Transverse colon (tissue), 4 donors: ENCODE measurements around the gene UMAD1. TPM values are rescaled to one million over a fixed set of nuclear protein-coding genes. Genes with fewer than 3 reads are reported as not detected.

Source experiments
- DNase-seq: peaks from one replicate; pipeline ENCODE4 v3.0.0-alpha.2; 2019
- H3K27ac ChIP-seq, 4 donors: fragments of 200-600 bp; sonication (generic); 2 replicates each; pipeline ENCODE4 v1.5.1; 2016 to 2018; ENCODE audit warnings: inconsistent platforms in 4 of 4
- H3K27me3 ChIP-seq: fragments of 200-600 bp; sonication (generic); 2 replicates; pipeline ENCODE4 v1.5.1; 2017; ENCODE audit warnings: inconsistent platforms
- H3K36me3 ChIP-seq, 4 donors: fragments of 200-600 bp; sonication (generic); 2 replicates each; pipeline ENCODE4 v1.5.1; 2017 to 2019; ENCODE audit warnings: inconsistent platforms in 4 of 4
- H3K4me1 ChIP-seq, 4 donors: fragments of 200-600 bp; sonication (generic); 2 replicates each; pipeline ENCODE4 v1.5.1; 2017 to 2020; ENCODE audit warnings: inconsistent platforms in 4 of 4
- H3K4me3 ChIP-seq, 4 donors: fragments of 200-600 bp; sonication (generic); 1 replicate in 1 of 4; 2 replicates in 3 of 4; pipeline versions ENCODE4 v1.5.1 to v1.6.1; 2017 to 2019; ENCODE audit warnings: inconsistent platforms in 4 of 4
- H3K9me3 ChIP-seq, 2 donors: fragments of 200-600 bp; sonication (generic); 2 replicates each; pipeline ENCODE4 v1.5.1; 2017 to 2019; ENCODE audit warnings: inconsistent platforms in 2 of 2
- EP300 ChIP-seq: sonication (generic); formaldehyde crosslinking; IDR thresholded peaks from one replicate; pipeline ENCODE4 v1.6.1; 2017; ENCODE audit warnings: antibody characterized with exemption, low read depth
- POLR2A ChIP-seq: fragments of 450-650 bp; IDR thresholded peaks from one replicate; pipeline ENCODE4 v1.6.1; 2016; ENCODE audit warnings: antibody characterized with exemption, mild to moderate bottlenecking, moderate library complexity
- POLR2AphosphoS5 ChIP-seq, 3 donors: sonication (generic); formaldehyde crosslinking; IDR thresholded peaks; one replicate each; pipeline ENCODE4 v1.6.1; 2016; ENCODE audit warnings: antibody characterized with exemption in 3 of 3
- WGBS, 2 donors: methylation state at CpG; one replicate each; pipeline ENCODE4 v1.1.5; 2018; ENCODE audit warnings: low coverage in 1 of 2; 5-methylcytosine and 5-hydroxymethylcytosine counted together
- in situ Hi-C, 4 donors: fragments of 200-750 bp; cut with MboI; loops; one replicate each; pipeline versions ENCODE4 v1.15.0 to v1.15.1; 2017; ENCODE audit warnings: low sequenced_read_pairs in 3 of 4, low pct_ligation_motif_present in 1 of 4, low pct_unique_long_range_greater_than_20kb in 1 of 4
- intact Hi-C: fragments of 100-400 bp; cut with DNase I; formaldehyde crosslinking; loops from one replicate; pipeline ENCODE4 v1.15.1; 2023; ENCODE audit warnings: low total_unique reads
- total RNA-seq, 4 donors: library from RNA; depleted of rRNA; stranded (reverse); fragments of >200 nt; gene quantifications; one replicate each; pipeline ENCODE4 v1.1.0, GENCODE V29; 2016
- TF ChIP-seq, protein P1 (sequence below), 5 experiments: fragments of 200-600 bp in 3 of 5; fragments of 450-650 bp in 2 of 5; sonication (generic) in 3 of 5; IDR thresholded peaks; 1 replicate in 2 of 5; 2 replicates in 3 of 5; pipeline ENCODE4 v1.5.1; 2016 to 2017; ENCODE audit warnings: antibody characterized with exemption in 5 of 5, inconsistent platforms in 3 of 5, mild to moderate bottlenecking in 2 of 5, moderate library complexity in 1 of 5

The UMAD1 gene
- total RNA-seq, 4 donors from 2014 or later, result 0.40 to 21.3 (median 14.6) TPM

DNA sequence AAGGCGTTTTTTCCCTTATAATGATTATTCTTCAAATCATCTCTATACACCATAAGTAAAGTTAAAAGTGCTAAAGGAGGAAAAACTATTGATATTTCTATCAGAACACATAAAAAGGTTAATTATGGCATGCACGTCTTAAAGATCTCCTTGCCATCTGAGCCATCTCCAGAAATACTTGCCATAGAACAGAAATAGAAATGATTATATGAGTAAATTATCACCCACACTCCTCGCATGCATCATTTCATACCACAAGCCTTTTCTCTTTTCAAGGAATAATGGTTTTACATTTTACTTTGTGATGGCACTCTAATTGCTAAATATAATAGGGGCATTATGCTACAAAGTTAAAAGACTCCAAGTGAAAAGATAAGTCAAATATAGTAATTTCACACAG lies 272.4 kb downstream of the UMAD1 start:
- Histone ChIP-seq H3K4me3 (no peak overlapping the region), H3K9me3 (no peaks in the 10 kb centered on the region), H3K27ac (no peak overlapping the region), H3K36me3 (no peaks in the 10 kb centered on the region), H3K4me1 (peaks cover 0 to 17% (median 7%) of the 10 kb centered on the region in 4 donors), H3K27me3 (no peaks in the 10 kb centered on the region)
- DNase-seq, result no peak
- in situ Hi-C loops (no loop called here), intact Hi-C loops (no loop called here)
- TF ChIP-seq EP300 (no peak), POLR2AphosphoS5 (IDR thresholded peaks at IDR 0.05) (no peak), POLR2A (no peak)
- TF ChIP-seq, protein P1, sequence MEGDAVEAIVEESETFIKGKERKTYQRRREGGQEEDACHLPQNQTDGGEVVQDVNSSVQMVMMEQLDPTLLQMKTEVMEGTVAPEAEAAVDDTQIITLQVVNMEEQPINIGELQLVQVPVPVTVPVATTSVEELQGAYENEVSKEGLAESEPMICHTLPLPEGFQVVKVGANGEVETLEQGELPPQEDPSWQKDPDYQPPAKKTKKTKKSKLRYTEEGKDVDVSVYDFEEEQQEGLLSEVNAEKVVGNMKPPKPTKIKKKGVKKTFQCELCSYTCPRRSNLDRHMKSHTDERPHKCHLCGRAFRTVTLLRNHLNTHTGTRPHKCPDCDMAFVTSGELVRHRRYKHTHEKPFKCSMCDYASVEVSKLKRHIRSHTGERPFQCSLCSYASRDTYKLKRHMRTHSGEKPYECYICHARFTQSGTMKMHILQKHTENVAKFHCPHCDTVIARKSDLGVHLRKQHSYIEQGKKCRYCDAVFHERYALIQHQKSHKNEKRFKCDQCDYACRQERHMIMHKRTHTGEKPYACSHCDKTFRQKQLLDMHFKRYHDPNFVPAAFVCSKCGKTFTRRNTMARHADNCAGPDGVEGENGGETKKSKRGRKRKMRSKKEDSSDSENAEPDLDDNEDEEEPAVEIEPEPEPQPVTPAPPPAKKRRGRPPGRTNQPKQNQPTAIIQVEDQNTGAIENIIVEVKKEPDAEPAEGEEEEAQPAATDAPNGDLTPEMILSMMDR (IDR thresholded peaks at IDR 0.05), result no peak
- WGBS, 2 donors, result 69 to 80% methylated on average over 3 of the region's 3 CpGs

- Histone ChIP-seq H3K27ac (no peak overlapping the region), H3K9me3 (no peaks in the 10 kb centered on the region), H3K4me3 (no peak overlapping the region), H3K4me1 (peaks cover 0 to 17% (median 7%) of the 10 kb centered on the region in 4 donors), H3K36me3 (no peaks in the 10 kb centered on the region), H3K27me3 (no peaks in the 10 kb centered on the region)
- in situ Hi-C loops (no loop called here), intact Hi-C loops (no loop called here)
- WGBS, 2 donors, result 24 to 33% methylated on average over 3 of the region's 3 CpGs
- no peak for TF ChIP-seq POLR2AphosphoS5 (IDR thresholded peaks at IDR 0.05)
- no peak for TF ChIP-seq EP300
- no peak for TF ChIP-seq POLR2A
- DNase-seq, result no peak
Measured at GRCh38 chr7:7913504-7913903, 273.0 kb downstream of the UMAD1 start.

DNA sequence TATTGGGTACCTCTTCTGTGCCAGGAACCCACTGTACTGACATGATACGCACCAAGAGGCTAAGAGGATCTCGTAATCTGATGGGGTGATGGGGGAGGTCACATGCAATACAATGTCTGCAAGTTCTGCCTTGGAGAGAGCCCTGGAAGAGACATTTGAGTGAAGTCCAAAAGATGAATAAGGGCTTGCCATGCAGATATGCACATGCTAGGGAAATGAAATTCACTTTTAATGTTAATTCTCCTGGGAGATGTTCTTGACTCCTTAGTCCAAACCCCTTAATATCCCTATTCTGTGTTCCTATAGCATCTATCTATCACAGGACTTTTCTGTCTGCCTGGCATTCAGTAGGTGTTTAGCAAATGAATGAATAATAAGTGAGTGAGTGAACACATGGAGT lies 274.0 kb downstream of the UMAD1 start:
- in situ Hi-C loops, result no loop called here
- Histone ChIP-seq H3K27ac (no peak overlapping the region), H3K4me3 (no peak overlapping the region), H3K36me3 (no peaks in the 10 kb centered on the region), H3K27me3 (no peaks in the 10 kb centered on the region), H3K4me1 (peaks cover 0 to 20% (median 7%) of the 10 kb centered on the region in 4 donors), H3K9me3 (no peaks in the 10 kb centered on the region)
- TF ChIP-seq POLR2AphosphoS5 (IDR thresholded peaks at IDR 0.05), result no peak
- no peak for TF ChIP-seq POLR2A
- TF ChIP-seq, protein P1 (IDR thresholded peaks at IDR 0.05), result no peak
- TF ChIP-seq EP300, result no peak
- WGBS, 2 donors, result 92 to 95% methylated on average over 2 of the region's 2 CpGs
- no peak for DNase-seq
- intact Hi-C loops, result no loop called here

- Histone ChIP-seq H3K27ac (no peak overlapping the region), H3K9me3 (no peaks in the 10 kb centered on the region), H3K4me1 (peaks cover 0 to 29% (median 12%) of the 10 kb centered on the region in 4 donors), H3K36me3 (no peaks in the 10 kb centered on the region), H3K27me3 (no peaks in the 10 kb centered on the region), H3K4me3 (no peak overlapping the region)
- no peak for TF ChIP-seq POLR2AphosphoS5 (IDR thresholded peaks at IDR 0.05)
- TF ChIP-seq, protein P1 (IDR thresholded peaks at IDR 0.05), result no peak
- TF ChIP-seq EP300, result no peak
- no peak for TF ChIP-seq POLR2A
- in situ Hi-C loops, result no loop called here
- intact Hi-C loops, result no loop called here
- DNase-seq, result no peak
- 100% methylated on average over 1 of the region's 1 CpG; no CpG with 5 or more reads in 1 of the 2 donors for WGBS, 2 donors
Measured at GRCh38 chr7:7916064-7916463, 275.5 kb downstream of the UMAD1 start.

GRCh38 chr7:7917593-7917992 lies 277.0 kb downstream of the UMAD1 start:
- in situ Hi-C loops (no loop called here), intact Hi-C loops (no loop called here)
- H3K27me3 ChIP-seq, result no peaks in the 10 kb centered on the region
- no peaks in the 10 kb centered on the region for H3K36me3 ChIP-seq
- TF ChIP-seq, protein P1 (IDR thresholded peaks at IDR 0.05), result no peak
- TF ChIP-seq EP300, result no peak
- TF ChIP-seq POLR2AphosphoS5 (IDR thresholded peaks at IDR 0.05), result no peak
- TF ChIP-seq POLR2A, result no peak
- WGBS, 2 donors, result 96 to 100% methylated on average over 1 of the region's 1 CpG
- H3K9me3 ChIP-seq, result no peaks in the 10 kb centered on the region
- no peak for DNase-seq
- H3K4me3 ChIP-seq, result no peak overlapping the region
- no peak overlapping the region for H3K27ac ChIP-seq
- peaks cover 6 to 44% (median 19%) of the 10 kb centered on the region in 4 donors for H3K4me1 ChIP-seq
